HG03354 (cell line): ENCODE data around the gene TMEM63B.
"Not testable (repeated sequence)": the region's sequence is repeated elsewhere in the genome, so short reads cannot be mapped to it uniquely, and the experiment has no call there.

ENCODE experiments used
- ATAC-seq: cut with Tn5 transposase; IDR thresholded peaks from one replicate; pipeline ENCODE4 v1.9.1; 2021; ENCODE audit warnings: mild to moderate bottlenecking; ENCODE audit not compliant: unreplicated experiment, poor library complexity, severe bottlenecking

The TMEM63B gene

DNA sequence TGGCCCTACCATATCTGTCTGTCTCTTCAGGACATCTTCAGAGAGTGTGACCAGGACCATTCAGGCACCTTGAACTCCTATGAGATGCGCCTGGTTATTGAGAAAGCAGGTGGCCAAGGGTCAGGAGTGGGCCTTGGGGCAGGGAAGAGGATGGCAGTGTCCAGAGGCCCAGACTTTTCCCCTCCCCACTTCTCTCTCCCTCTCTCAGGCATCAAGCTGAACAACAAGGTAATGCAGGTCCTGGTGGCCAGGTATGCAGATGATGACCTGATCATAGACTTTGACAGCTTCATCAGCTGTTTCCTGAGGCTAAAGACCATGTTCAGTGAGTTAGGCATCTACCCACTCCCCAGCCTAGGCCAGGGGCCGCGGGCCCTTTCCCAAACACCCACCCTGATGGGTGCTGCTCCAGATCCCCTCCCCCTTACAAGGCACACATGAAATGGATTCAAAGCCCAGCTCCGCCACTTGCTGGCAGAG is 55.6 kb downstream of the TMEM63B start:
- no peak for ATAC-seq

DNA sequence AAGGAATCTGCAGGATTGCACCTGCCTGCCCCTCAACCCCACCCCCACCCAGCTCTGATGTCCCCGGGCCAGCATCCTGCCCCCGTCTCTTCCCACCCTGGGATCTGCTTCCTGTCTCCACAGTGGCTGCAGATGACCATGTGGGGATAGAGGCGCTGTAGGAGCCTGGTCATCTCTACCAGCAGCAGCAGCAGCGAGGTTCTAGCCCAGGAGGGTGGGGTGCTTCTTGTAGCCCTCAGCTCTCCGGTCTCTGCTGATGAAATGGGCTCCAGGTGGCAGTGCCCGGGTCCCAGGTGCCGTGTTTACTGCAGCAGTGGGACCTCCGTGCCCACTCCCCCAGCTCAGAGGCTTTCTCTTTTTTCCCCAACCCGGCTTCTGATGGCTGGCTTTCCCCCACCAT is 56.4 kb downstream of the TMEM63B start:
- ATAC-seq: no peak

DNA sequence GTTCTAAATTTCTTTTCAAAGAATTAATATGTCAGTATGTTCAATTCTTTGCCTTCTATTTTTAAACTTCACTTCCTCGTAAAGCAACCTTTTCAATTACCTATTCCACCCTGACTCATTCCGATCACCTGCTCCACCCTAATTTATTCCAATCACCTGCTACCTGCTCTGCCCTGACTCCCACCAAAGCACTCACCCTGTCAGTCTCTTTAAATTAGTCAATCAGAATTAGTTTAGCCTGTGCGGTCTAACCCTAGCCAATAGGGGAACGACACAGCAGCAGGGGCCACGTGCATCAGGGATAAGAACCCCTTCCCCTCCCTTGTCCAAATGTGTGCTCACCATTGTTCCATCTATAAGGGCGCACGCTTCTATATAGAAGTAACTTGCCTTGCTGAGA is 58.0 kb downstream of the TMEM63B start:
- not testable (repeated sequence) for ATAC-seq

DNA sequence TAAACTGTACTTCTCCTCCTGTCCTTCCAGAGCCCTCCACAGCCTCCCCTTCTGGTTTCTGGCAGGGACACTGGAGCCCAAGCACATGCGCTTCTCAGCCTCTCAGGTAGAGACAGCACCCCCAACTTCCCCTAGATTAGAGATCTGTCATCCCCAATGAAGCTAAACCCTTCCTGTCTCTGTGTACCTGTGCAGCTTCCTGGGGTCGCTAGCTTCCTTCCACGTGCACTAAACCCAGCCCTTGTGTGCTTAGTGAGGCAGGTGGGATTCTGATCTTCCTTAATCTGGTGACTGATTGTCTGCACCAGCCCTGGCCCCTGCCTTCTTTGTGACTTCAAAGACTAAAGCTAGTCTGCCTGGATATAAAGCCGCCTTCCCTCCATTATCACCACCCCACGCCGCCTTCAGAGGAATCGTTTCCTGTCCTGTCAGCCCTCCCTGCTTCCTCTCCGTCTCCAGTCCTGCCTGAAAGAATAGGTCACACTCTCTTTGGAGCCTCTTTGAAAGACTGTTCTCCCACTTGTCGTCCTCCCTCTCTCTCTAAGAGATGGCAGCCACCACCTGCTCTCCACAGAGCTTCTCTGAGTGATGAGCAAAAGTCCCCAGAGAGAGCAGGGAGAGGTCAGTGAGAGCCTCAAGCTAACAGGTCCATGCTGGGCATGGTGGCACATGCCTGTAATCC is 58.7 kb downstream of the TMEM63B start:
- no peak for ATAC-seq

DNA sequence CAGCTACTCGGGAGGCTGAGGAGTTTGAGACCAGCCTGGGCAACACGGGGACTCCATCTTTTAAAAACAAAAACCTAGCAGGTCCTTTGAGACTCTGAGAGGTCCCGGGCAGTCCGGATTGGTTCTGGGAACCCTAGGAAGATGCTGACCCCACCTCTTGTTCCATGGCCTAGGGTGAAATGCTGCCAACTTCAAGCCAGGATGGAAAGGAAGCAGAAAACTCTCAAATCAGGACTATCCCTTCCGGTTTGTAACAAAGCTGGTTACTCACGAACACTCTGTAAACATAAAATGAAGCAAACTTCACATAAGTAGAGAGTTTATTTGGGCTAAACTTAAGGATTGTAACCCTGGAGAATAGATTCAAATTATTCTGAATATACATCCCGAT is 59.3 kb downstream of the TMEM63B start:
- no peak for ATAC-seq

DNA sequence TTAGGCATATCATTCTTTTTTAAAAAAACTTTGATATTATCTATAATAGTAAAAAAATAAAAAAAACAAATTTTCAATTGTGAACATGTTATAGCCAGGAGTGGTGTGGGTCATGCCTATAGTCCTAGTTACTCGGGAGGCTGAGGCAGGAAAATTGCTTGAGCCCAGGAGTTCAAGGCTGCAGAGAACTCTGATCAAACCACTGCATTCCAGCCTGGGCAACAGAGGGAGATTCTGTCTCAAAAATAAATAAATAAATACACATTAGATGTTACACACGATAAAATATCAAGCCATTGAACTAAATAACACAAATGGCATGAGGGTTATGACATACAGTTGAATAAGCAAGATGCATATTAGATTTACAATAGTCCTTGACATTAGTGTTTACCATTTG is 61.5 kb downstream of the TMEM63B start:
- no peak for ATAC-seq

DNA sequence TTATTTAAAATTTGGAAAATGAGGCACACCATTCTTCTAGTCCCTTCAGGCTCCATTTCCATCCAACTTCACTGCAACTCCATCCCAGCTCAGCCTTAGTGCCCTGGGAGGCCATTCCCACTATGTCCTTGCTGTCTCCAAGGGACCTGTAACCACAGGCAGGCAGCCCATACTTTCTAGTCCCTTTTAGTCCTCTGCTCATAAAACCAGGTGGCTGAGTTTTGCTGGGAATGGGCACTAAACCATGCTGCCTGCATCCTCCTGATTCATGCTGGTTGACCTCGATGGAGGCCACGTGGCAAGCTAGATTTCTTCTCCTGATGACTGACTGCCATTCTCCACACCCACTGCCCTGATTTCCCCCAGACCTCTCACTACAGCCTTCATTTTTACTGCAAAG is 61.9 kb downstream of the TMEM63B start:
- no peak for ATAC-seq

DNA sequence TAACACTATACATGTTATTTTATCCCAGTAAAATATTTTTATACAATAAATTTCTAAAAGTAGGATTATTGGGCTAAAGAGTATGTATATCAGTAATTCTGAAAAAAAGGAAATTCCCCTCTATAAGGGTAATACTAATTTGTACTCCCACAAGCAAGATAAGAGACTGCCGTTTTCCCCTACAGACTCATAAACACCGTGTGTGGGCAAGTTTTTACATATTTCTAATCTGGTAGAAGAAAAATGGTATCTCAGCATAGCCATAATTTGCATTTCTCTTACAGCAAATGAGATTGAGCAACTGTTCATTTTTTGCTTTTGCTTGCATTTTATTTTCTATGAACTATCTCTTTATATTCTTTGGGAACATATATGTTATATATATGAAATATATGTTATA is 63.4 kb downstream of the TMEM63B start:
- ATAC-seq: no peak

DNA sequence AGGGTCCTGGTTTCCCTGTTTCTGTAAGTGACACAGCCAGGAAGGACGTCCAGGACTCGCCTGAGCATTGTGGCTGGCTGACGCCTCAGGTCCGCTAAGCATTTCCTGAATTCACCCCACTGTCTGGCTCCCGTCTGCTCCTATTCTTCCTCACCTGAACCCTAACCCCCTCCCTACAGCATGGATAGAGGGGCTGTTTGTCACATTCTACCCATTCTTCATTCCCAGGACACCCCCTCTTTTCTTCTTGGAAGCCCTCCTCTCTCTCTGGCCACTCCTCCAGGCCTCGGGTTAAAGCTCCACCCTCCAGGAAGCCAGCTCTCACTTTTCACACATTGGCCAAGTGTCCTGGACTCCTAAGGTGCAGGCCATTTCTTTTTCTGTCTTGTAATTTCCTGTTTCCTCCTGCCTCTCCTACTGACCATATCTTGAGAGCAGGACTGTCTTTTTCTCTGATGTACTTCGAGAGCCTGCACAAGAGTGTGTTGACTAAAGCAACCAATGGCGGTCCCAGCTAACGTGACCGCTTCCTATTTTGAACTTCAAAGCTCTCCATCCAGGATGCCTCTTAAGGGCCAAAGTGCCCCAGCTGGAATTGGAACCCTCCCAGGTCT is 65.2 kb downstream of the TMEM63B start:
- no peak for ATAC-seq

DNA sequence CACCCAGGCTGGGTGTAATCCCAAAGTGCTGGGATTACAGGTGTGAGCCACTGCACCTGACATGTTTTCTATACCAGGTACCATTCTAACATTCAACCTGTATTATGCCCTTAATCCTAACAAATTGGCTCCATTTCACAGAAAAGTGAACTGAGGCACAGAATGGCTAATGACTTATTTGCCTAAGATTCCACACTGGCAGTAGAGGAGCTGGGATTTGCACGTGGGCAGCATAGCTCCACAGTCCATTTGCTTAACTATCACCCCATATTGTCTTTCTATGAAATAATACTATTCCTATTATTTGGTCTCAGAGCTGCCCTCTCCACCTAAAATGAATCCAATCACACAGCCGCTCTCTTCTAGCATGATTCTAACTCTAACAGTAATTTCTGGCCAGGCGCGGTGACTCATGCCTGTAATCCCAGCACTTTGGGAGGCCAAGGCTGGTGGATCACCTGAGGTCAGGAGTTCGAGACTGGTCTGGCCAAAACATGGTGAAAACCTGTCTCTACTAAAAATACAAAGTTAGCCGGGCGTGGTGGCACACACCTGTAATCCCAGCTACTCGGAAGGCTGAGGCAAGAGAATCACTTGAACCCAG is 66.1 kb downstream of the TMEM63B start:
- no peak for ATAC-seq

DNA sequence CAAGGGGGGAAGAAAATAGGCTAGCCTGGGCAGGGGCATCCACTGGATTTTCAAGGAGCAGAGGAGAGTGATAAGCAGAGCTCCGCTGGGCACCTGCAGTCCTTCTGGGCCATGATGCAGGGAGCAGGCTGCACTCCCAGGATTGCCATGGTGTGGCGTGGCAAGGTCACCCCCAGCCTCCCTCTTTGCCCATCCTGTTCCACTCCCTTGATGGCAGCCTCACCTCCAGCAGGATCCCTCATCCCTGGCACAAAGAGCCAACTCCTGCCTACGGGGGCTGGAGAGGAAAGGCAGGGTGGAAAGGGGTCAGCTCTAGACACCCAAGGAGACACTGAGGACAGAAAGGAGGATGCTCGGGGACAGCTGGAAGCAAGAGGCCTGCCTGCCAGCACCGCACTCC is 67.0 kb downstream of the TMEM63B start:
- ATAC-seq: no peak

DNA sequence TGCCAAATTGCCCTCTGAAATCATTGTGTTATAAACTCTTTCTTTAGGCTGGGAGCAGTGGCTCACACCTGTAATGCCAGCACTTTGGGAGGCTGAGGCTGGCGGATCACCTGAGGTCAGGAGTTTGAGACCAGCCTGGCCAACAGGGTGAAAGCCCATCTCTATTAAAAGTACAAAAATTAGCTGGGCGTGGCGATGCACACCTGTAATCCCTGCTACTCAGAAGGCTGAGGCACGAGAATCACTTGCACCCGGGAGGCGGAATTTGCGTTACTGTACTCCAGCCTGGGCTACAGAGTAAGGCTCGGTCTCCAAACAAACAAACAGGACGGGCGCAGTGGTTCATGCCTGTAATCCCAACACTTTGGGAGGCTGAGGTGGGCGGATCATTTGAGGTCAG is 69.0 kb downstream of the TMEM63B start:
- ATAC-seq: not testable (repeated sequence)

DNA sequence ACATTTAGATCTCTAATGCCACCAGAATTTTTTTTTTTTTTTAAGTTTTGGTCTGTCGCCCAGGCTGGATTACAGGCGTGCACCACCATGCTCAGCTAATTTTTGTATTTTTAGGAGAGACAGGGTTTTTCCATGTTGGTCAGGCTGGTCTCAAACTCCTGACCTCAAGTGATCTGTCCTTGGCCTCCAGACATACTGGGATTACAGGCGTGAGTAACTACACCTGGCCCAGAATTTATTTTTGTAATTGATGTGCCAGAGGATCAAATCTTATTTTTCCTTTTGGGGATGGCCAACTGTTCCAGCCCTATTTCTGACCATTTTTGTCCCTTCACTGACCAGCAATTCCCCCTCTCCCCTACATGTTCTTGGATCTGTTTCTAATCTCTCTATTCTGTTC is 71.3 kb downstream of the TMEM63B start:
- no peak for ATAC-seq

DNA sequence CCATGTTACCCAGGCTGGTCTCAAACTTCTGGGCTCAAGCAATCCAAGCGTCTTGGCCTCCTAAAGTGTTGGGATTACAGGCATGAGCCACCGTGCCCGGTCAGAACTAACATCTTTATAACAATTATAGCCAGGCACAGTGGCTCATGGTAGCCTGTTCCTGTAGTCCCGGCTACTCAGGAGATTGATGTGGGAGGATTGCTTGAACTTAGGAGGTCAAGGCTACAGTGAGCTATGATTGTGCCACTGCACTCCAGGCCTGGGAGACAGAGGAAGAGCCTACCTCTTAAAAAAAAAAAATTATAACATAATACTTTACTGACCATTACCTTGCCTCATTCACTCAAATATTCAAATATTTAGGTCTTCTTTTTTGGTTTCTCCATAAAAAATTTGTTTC is 72.5 kb downstream of the TMEM63B start:
- no peak for ATAC-seq

DNA sequence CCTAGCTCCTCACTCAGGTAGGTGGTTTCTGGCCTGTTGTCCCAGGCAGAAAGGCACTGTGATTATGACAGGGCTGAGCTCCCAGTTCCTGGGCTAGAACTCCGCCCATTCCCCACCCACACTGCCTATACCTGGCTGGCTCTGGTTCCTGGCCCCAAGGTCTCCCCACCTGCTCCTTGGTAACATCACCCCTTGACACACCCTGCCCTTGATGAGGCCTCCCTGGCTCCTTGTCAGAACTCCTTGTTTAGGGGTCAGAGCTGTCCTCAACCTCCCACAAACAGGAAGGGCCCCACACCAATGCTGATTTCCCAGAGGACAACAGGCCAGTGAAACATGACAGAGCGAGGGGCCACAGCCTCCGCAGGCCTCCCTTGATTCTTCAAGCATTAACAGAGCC is 73.8 kb downstream of the TMEM63B start:
- no peak for ATAC-seq

DNA sequence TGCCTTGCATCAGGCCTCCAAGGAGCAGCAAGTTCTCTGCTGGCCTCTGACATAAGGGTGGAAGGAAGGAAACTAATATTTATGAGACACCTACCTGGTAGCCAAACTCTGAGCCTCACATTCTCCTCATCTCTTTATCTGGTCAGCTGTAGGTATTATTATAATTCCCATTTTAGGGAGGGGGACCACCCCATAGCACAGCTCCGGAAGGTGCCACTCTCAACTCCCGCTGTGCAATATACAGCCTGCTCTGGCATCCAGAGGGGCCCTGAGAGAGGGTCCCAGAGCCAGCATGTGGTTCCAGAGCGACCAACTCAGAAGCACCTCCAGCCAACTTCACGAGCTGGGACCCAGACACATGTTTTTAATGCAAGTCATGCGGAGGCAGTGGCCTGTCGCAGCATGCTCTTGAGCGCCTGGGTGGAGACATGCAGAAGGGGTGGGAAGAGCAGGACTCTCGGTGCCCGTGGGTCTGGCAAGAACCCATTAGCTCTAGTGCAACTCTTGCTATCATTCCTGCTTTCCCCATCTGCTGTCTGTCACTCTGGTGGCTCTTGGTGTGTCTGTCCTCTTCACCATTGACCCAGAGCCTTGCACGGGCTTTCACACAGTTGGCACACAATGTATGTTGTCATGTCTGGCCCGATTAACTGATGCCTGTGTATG is 74.4 kb downstream of the TMEM63B start:
- no peak for ATAC-seq

DNA sequence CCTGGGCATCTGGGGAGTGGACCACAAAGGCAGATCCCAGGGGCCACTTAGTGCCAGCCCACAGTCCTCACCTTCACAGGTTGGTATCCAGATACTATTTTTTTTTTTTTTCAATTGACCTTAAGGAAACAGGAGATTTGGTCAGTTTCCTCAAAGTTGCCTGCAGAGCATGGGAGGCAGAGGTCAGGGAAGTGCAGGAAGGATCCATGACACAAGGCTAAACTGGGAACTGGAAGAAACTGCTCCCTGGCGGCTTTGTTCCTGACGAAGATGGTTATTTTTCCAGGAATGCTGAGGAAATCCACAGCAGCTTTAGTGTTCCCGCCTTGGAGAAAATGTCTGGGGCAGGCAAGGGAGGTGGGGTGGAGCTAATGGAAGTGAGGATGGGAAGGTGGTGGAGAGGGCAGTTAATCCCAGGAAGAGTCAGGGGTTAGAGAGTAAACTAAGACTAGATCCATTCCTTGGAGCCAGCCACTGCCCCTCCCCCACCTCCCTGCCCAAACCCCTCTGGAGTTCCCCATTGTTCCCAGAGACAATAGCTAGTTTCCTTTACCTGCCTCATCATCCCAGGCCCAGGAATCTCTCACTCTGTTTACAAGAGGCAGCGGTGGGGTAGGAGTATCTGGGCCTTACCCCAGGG is 75.1 kb downstream of the TMEM63B start:
- no peak for ATAC-seq

DNA sequence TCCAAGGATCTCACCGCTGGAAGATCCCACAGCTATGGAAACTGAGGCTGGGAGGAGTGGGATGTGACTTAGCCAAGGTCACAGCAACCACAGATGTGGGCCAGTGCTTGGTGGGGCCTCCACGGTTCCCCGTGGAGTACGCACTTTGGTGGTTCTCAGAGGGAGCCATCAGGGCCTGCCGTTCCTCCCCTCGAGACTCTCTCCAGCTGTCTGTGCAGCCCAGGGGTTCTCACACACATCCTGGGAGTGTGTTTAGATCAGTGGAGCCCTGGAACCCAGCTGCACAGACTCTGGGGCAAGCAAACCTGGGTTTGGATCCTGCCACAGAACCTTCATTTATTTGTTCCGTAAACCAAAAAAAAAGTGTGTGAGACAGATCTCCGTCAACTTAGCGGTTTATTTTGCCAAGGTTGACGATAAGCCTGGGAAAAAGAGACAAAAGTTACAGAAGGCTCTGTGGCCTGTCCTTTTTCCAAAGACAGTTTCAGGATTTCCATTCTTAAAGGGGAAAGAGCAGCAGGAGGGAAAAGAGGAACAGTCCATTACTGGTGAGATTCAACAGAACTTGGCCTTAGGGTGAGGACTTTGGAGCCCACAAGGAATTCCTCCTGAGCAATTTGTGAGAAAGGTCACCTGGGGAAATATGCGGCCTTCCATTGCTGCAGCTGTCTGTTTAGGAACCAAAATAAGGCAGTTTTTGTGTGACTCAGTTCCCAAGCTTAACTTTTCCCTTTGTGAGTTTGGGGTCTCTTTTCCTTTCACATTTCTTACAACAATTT is 75.8 kb downstream of the TMEM63B start:
- no peak for ATAC-seq

DNA sequence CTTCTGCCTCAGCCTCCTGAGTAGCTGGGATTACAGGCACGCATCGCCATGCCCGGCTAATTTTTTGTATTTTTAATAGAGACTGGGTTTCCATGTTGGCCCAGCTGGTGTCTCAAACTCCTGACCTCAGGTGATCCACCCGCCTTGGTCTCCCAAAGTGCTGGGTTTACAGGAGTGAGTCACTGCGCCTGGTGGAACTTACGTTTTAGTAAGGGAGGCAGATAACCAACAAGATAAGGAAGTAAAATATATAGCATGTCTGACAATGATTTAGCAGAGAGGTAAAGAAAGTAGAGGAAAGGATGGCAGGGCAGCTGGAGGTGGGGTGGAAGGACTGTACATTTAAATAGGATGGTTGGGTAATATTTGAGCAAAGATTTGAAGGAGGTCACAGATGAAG is 76.6 kb downstream of the TMEM63B start:
- no peak for ATAC-seq
